Neural cell (in vitro differentiated cells): ENCODE results near the gene OR7G2.

Source experiments
- CTCF ChIP-seq: fragments of 450-650 bp; IDR thresholded peaks from 2 replicates; pipeline ENCODE4 v1.5.1; 2014; ENCODE audit warnings: antibody characterized with exemption, mild to moderate bottlenecking, moderate library complexity; ENCODE audit not compliant: poor library complexity, severe bottlenecking
- EP300 ChIP-seq: fragments of 450-650 bp; conservative IDR thresholded peaks from 2 replicates; pipeline ENCODE4 v1.6.1; 2014; ENCODE audit warnings: antibody characterized with exemption, mild to moderate bottlenecking, moderate library complexity; ENCODE audit not compliant: poor library complexity, severe bottlenecking
- EZH2 ChIP-seq: fragments of 200-600, 300-800 bp; shearing (Covaris generic), sonication (generic); IDR thresholded peaks from 2 replicates; pipeline ENCODE4 v1.6.1; 2014; ENCODE audit warnings: antibody characterized with exemption, low read length, borderline replicate concordance, mild to moderate bottlenecking; ENCODE audit not compliant: insufficient read depth, poor library complexity, severe bottlenecking
- MXI1 ChIP-seq: fragments of 450-650 bp; conservative IDR thresholded peaks from 2 replicates; pipeline ENCODE4 v1.6.1; 2014; ENCODE audit warnings: antibody characterized with exemption, mild to moderate bottlenecking; ENCODE audit not compliant: poor library complexity, severe bottlenecking
- POLR2AphosphoS5 ChIP-seq: IDR thresholded peaks from 2 replicates; pipeline ENCODE4 v1.6.1; 2012
- RAD21 ChIP-seq: fragments of 450-650 bp; conservative IDR thresholded peaks from 2 replicates; pipeline ENCODE4 v1.6.1; 2014; ENCODE audit warnings: antibody characterized with exemption, mild to moderate bottlenecking, moderate library complexity
- REST ChIP-seq: IDR thresholded peaks from 2 replicates; pipeline ENCODE4 v1.6.1; 2012; ENCODE audit warnings: borderline replicate concordance
- SMC3 ChIP-seq: fragments of 450-650 bp; conservative IDR thresholded peaks from 2 replicates; pipeline ENCODE4 v1.6.1; 2014; ENCODE audit warnings: antibody characterized with exemption, mild to moderate bottlenecking, moderate library complexity; ENCODE audit not compliant: poor library complexity
- TAF1 ChIP-seq: IDR thresholded peaks from 2 replicates; pipeline ENCODE4 v1.6.1; 2012; ENCODE audit warnings: low read depth

- TF ChIP-seq CTCF (no peak), POLR2AphosphoS5 (no peak), EP300 (no peak), EZH2 (no peak), SMC3 (no peak), REST (no peak), TAF1 (no peak), RAD21 (no peak), MXI1 (no peak)
Observed at GRCh38 chr19:9057505-9058258, 49.6 kb downstream of the OR7G2 start.
